ENCODE data around the gene EFNA1. TPM values are rescaled to one million over a fixed set of nuclear protein-coding genes. Genes with fewer than 3 reads are reported as not detected.

The EFNA1 gene
- total RNA-seq, 1 donor from 2014 or later: not detected

GRCh38 chr1:155080312-155081228, 47.1 kb upstream of the EFNA1 start:
- Mint-ChIP-seq H3K4me3 (peak overlapping the region; percentile 76), H3K27me3 (peaks cover 28% of the 10 kb centered on the region), H3K27ac (no peak overlapping the region), H3K36me3 (ENCODE audit: low read depth) (no peaks in the 10 kb centered on the region), H3K9me3 (no peaks in the 10 kb centered on the region), H3K4me1 (peaks cover 53% of the 10 kb centered on the region)
- DNase-seq (peak; percentile 37), ATAC-seq (ENCODE audit: low read depth) (no peak)
- intact Hi-C loops (cut with micrococcal nuclease): no loop called here
- ChIA-PET POLR2A (interaction anchor here (0.6 to 2.4 kb wide), 7 partner anchors 10 to 521 kb away, joined by 3 to 7 read pairs (median 3); partner anchors contain the start of gene KRTCAP2), CTCF (interaction anchor here (0.6 to 1.5 kb wide), 5 partner anchors 10 to 1512 kb away, joined by 3 read pairs; partner anchors contain the start of gene EFNA4)
- TF ChIP-seq CTCF (IDR thresholded peaks at IDR 0.05): no peak

DNA sequence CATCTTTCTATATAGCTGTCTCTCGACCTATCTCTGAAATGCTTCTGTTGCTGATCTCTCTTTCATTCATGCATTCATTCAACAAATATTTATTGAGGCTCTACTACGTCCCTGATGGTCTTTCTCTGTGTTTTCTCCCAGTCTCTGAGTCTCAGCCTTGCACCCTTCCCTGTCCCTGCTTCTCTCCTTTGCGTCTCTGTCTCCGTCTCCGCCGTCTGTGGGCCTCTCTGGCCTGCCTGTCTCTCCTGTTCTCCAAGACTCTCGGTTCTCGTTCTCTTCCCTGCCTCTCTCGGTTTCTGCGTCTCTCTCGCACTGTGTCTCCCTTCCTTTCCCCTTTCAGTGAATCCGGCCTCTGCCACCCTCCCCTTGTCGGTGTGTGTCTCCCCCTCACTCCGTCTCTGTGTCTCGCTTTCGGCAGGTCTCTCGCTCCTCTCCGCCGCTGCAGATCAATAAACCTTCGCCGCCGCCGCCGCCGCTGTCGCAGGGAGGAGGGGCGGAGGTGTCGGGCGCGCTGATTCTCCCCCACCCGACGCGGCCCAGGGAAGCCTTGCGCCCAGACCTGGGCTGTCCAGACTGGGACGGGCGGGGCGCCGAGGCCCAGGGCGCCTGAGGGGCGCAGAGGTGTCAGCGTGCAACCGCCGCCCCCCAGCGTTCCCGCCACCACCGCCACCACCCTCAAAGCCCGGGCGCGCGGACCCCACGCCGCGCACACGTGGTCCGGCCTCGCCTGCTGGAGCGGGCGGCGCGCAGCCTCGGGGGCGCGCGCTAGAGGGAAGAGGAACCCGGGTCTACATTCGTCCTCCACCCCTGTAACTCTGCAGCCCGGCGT, 46.0 kb upstream of the EFNA1 start:
- ChIA-PET POLR2A (interaction anchor here (1.1 to 2.4 kb wide), 4 partner anchors 11 to 522 kb away, joined by 3 to 7 read pairs (median 4); partner anchors contain the start of gene KRTCAP2), CTCF (interaction anchor here (0.6 to 4.3 kb wide), 7 partner anchors 18 to 1511 kb away, joined by 3 to 84 read pairs (median 3); partner anchors contain the start of gene EFNA4)
- Mint-ChIP-seq H3K9me3 (no peaks in the 10 kb centered on the region), H3K4me3 (peak overlapping the region; percentile 76), H3K27me3 (peaks cover 28% of the 10 kb centered on the region), H3K4me1 (peaks cover 60% of the 10 kb centered on the region), H3K27ac (peak overlapping the region; percentile 10), H3K36me3 (ENCODE audit: low read depth) (no peaks in the 10 kb centered on the region)
- peak; percentile 31 for DNase-seq
- ATAC-seq (ENCODE audit: low read depth): no peak
- TF ChIP-seq CTCF (IDR thresholded peaks at IDR 0.05): no peak
- intact Hi-C loops (cut with micrococcal nuclease): no loop called here

DNA sequence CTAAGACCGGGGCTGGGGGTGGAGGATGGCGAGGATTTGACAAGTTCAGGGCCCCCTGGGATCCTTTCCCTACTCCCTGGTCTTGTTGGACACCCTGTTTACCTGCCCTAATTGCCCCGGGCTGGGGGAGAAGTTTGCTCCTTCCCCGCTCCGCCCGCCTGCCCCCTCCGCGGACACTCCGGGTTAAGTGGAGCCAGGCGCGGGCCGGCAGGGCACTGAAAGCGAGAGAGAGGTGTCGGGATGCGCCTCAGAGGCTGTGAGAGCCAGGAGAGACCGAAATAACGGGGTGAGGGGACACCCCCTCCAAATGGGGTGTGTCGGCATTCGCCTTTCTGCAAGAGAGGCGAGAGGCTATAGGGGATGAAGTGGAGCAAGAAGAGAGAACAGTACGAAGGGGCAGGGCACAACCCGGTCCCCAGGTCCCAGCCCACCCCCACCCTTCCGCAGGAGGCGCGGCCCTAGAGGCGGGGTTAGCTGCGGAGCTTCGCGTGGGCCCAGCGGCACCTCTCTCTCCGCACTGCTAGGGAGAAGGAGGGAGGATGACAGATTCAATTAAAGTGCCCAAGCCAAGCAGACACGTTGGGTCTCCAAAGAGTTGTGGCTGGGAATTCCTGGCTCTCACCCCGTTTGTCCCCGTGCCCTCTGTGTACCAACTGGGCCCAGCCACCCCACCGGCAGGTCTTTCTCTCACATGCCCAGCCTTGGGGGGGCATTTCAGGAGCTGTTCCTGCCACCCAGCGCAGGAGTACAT, 45.2 kb upstream of the EFNA1 start:
- no peak for DNase-seq
- ATAC-seq (ENCODE audit: low read depth): no peak
- H3K4me1 Mint-ChIP-seq: peaks cover 60% of the 10 kb centered on the region
- no peaks in the 10 kb centered on the region for H3K9me3 Mint-ChIP-seq
- H3K27ac Mint-ChIP-seq: no peak overlapping the region
- no peak for TF ChIP-seq CTCF (IDR thresholded peaks at IDR 0.05)
- H3K27me3 Mint-ChIP-seq: peaks cover 28% of the 10 kb centered on the region
- POLR2A ChIA-PET: interaction anchor here (0.6 kb wide), 2 partner anchors 9 to 334 kb away, joined by 7 read pairs; no protein-coding TSS in a partner anchor
- CTCF ChIA-PET: interaction anchor here (1.1 to 4.3 kb wide), 3 partner anchors 19 to 63 kb away, joined by 3 to 84 read pairs (median 3); partner anchors contain the start of gene EFNA4
- no peaks in the 10 kb centered on the region for H3K36me3 Mint-ChIP-seq (ENCODE audit: low read depth)
- intact Hi-C loops (cut with micrococcal nuclease): no loop called here
- H3K4me3 Mint-ChIP-seq: peak overlapping the region; percentile 68

- Mint-ChIP-seq H3K9me3 (no peaks in the 10 kb centered on the region), H3K27ac (no peak overlapping the region), H3K27me3 (peaks cover 28% of the 10 kb centered on the region), H3K4me1 (peaks cover 60% of the 10 kb centered on the region), H3K4me3 (no peak overlapping the region), H3K36me3 (ENCODE audit: low read depth) (no peaks in the 10 kb centered on the region)
- ATAC-seq (ENCODE audit: low read depth) (no peak), DNase-seq (no peak)
- ChIA-PET CTCF (interaction anchor here (1.1 to 4.3 kb wide), 3 partner anchors 19 to 64 kb away, joined by 3 to 84 read pairs (median 3); partner anchors contain the start of gene EFNA4), POLR2A (interaction anchor here (0.6 kb wide), 2 partner anchors 8 to 335 kb away, joined by 7 read pairs; no protein-coding TSS in a partner anchor)
- intact Hi-C loops (cut with micrococcal nuclease): no loop called here
- no peak for TF ChIP-seq CTCF (IDR thresholded peaks at IDR 0.05)
Measured at GRCh38 chr1:155083052-155083541, 44.6 kb upstream of the EFNA1 start.
